K562 (cell line): ENCODE results near the gene METAP1D. TPM values are rescaled to one million over a fixed set of nuclear protein-coding genes. Genes with fewer than 3 reads are reported as not detected.

Source experiments
- ATAC-seq: fragments of 200-7000 bp; cut with Tn5 transposase; 3 replicates; pipeline ENCODE4 v1.9.1; 2020; ENCODE audit warnings: moderate library complexity
- BruUV-seq: library from RNA; stranded (reverse); fragments of 400-500 nt; replicated peaks from 2 replicates; lab custom pipeline; 2021; lab: Mats Ljungman, UMichigan
- CTCF ChIA-PET: fragments of 300-600 bp; formaldehyde crosslinking; extraction: SDS; loops from one replicate; lab custom pipeline; 2021; ENCODE audit warnings: low intra/inter-chr PET ratio; lab: Yijun Ruan, JAX
- POLR2A ChIA-PET: fragments of 300-600, 350-650 bp; sonication (Branson Sonifier 250); formaldehyde crosslinking; extraction: SDS; loops from one replicate; lab custom pipeline; 2021; ENCODE audit warnings: antibody characterized with exemption, inconsistent platforms; lab: Yijun Ruan, JAX
- DNase-seq, 4 experiments: peaks; one replicate each; pipeline versions ENCODE4 v3.0.0 to v3.0.0-alpha.2; 2011 to 2018; ENCODE audit warnings: low spot score in 3 of 4, mixed read lengths in 3 of 4; ENCODE audit errors: extremely low read depth in 1 of 4
- FAIRE-seq: peaks from 2 replicates; lab custom pipeline; 2011; peaks lifted over from hg19 to GRCh38; lab: Jason Lieb, UNC
- H2AFZ ChIP-seq: 2 replicates; pipeline ENCODE4 v1.6.0; 2011; ENCODE audit warnings: low read depth, low read length, control low read depth, inconsistent platforms
- H3K27ac ChIP-seq: fragments of 200-600 bp; 3 replicates; pipeline ENCODE4 v1.8.0; 2011; ENCODE audit warnings: low read depth, mild to moderate bottlenecking, control low read depth, inconsistent platforms, low read length, moderate library complexity, mixed read lengths; ENCODE audit errors: extremely low read depth
- H3K27me3 ChIP-seq, 2 experiments: fragments of 300-600 bp in 1 of 2; 2 replicates in 1 of 2; 3 replicates in 1 of 2; pipeline versions ENCODE4 v1.6.0 to v1.8.0; 2011; ENCODE audit warnings: inconsistent platforms in 2 of 2, low read length in 2 of 2, mild to moderate bottlenecking in 1 of 2, mixed read lengths in 1 of 2, moderate library complexity in 1 of 2; ENCODE audit not compliant: control insufficient read depth in 2 of 2, insufficient read depth in 2 of 2
- H3K36me3 ChIP-seq: fragments of 300-600 bp; 3 replicates; pipeline ENCODE4 v1.8.0; 2011; ENCODE audit warnings: mild to moderate bottlenecking, low read length, inconsistent platforms; ENCODE audit not compliant: control insufficient read depth, insufficient read depth
- H3K4me1 ChIP-seq, 2 experiments: fragments of 200-600 bp in 1 of 2; replicated peaks in 1 of 2; 2 replicates in 1 of 2; 3 replicates in 1 of 2; pipeline versions ENCODE4 v1.5.1 to v1.8.0; 2011; ENCODE audit warnings: inconsistent platforms in 2 of 2, low read length in 2 of 2, mild to moderate bottlenecking in 1 of 2, mixed read lengths in 1 of 2, moderate library complexity in 1 of 2; ENCODE audit not compliant: control insufficient read depth in 2 of 2, insufficient read depth in 2 of 2
- H3K4me2 ChIP-seq: 2 replicates; pipeline ENCODE4 v1.6.1; 2011; ENCODE audit warnings: low read length, control low read depth, inconsistent platforms, mixed read lengths; ENCODE audit not compliant: insufficient read depth
- H3K4me3 ChIP-seq: fragments of 200-600 bp; sonication (generic), shearing (Covaris generic); 2 replicates; pipeline ENCODE4 v1.5.1; 2016; ENCODE audit warnings: control low read depth, inconsistent platforms
- H3K79me2 ChIP-seq: fragments of 200-600 bp; 3 replicates; pipeline ENCODE4 v1.8.0; 2011; ENCODE audit warnings: low read length, inconsistent platforms; ENCODE audit not compliant: control insufficient read depth, insufficient read depth
- H3K9ac ChIP-seq, 2 experiments: 2 replicates each; pipeline versions ENCODE4 v1.6.0 to v1.6.1; 2011; ENCODE audit warnings: low read depth in 2 of 2, low read length in 2 of 2, control low read depth in 1 of 2, inconsistent platforms in 1 of 2, mild to moderate bottlenecking in 1 of 2, mixed read lengths in 1 of 2; ENCODE audit not compliant: insufficient read depth in 1 of 2
- H3K9me1 ChIP-seq: one replicate; pipeline ENCODE4 v1.6.0; 2011; ENCODE audit warnings: inconsistent platforms, mild to moderate bottlenecking, low read length, moderate library complexity; ENCODE audit not compliant: control insufficient read depth, insufficient read depth
- H3K9me3 ChIP-seq: replicated peaks from 2 replicates; pipeline ENCODE4 v1.5.1; 2011; ENCODE audit warnings: low read depth, low read length, inconsistent platforms; ENCODE audit not compliant: control insufficient read depth, insufficient read depth
- H4K20me1 ChIP-seq: replicated peaks from 2 replicates; pipeline ENCODE4 v1.6.1; 2011; ENCODE audit warnings: low read length, inconsistent platforms, mixed read lengths; ENCODE audit not compliant: control insufficient read depth, insufficient read depth
- GATAD2B ChIP-seq: fragments of 450-650 bp; IDR thresholded peaks from 2 replicates; pipeline ENCODE4 v1.6.1; 2017; ENCODE audit warnings: mild to moderate bottlenecking, borderline replicate concordance
- PML ChIP-seq: IDR thresholded peaks from 2 replicates; pipeline ENCODE4 v1.6.1; 2012; ENCODE audit warnings: low read length, inconsistent platforms
- PTTG1 ChIP-seq: fragments of 450-650 bp; IDR thresholded peaks from 2 replicates; pipeline ENCODE4 v1.6.1; 2016; ENCODE audit warnings: low read depth, mild to moderate bottlenecking, missing genetic modification characterization, missing compliant biosample characterization
- WGBS: fragments of 100-300 bp; shearing (Covaris generic); methylation state at CpG from one replicate; pipeline ENCODE4 v1.1.6; 2016; ENCODE audit warnings: low coverage, mixed read lengths; ENCODE audit not compliant: insufficient coverage; ENCODE audit errors: missing lambda C conversion rate; 5-methylcytosine and 5-hydroxymethylcytosine counted together
- in situ Hi-C: fragments of 300-500 bp; cut with MboI; formaldehyde crosslinking; loops from 4 replicates; pipeline ENCODE4 v1.15.0; 2018; ENCODE audit warnings: inconsistent platforms, mixed read lengths
- intact Hi-C: fragments of 100-400 bp; cut with micrococcal nuclease; formaldehyde crosslinking; loops from 2 replicates; pipeline ENCODE4 v1.14.2; 2022
- polyA plus RNA-seq, 8 experiments: library from polyadenylated mRNA; depleted of rRNA in 4 of 8; stranded (reverse) in 5 of 8; unstranded in 3 of 8; fragments of >200 nt; fragmentation: Nextera tagmentation in 2 of 8; fragmentation: Illumina TruSeq in 1 of 8; extraction: Ambion mirVana in 2 of 8; extraction: Trizol in 1 of 8; gene quantifications; 2 replicates each; pipeline versions ENCODE4 v1.2.1 to v1.2.3, GENCODE V29; 2011 to 2014; ENCODE audit warnings: inconsistent platforms in 1 of 8, missing spikeins in 1 of 8
- total RNA-seq, 7 experiments: library from RNA; depleted of rRNA in 6 of 7; stranded (reverse); fragments of >200 nt in 6 of 7; fragmentation: Illumina TruSeq in 2 of 7; extraction: Trizol in 2 of 7; gene quantifications; 2 replicates each; pipeline versions ENCODE4 v1.2.1 to v1.2.3, GENCODE V29; 2011 to 2021; ENCODE audit warnings: low replicate concordance in 1 of 7

Gene METAP1D
- total and polyA plus RNA-seq, 9 of the 15 experiments (the other 6 are each of a cell fraction or from before 2014, with no cell fraction given) = 8.0 to 23.4 (median 15.7) TPM

GRCh38 chr2:172081221-172082022 lies 81.7 kb downstream of the METAP1D start:
- Histone ChIP-seq H3K9ac (no peak overlapping the region), H3K36me3 (no peaks in the 10 kb centered on the region), H3K4me1 (peaks cover 7 to 37% of the 10 kb centered on the region in 2 experiments; a peak in 4 of 5 replicates), H3K9me3 (0 out of 2 replicates have a peak, but pooled peaks cover 3% of the 10 kb centered on the region), H3K27ac (no peak overlapping the region), H3K4me3 (no peak overlapping the region), H3K9me1 (no peaks in the 10 kb centered on the region), H3K27me3 (no peaks in the 10 kb centered on the region), H2AFZ (no peak overlapping the region), H4K20me1 (no peaks in the 10 kb centered on the region), H3K79me2 (peaks cover 8% of the 10 kb centered on the region; the same call in 2 of the 3 replicates), H3K4me2 (no peak overlapping the region)
- 92% methylated on average over 35 of the region's 36 CpGs for WGBS
- CTCF ChIA-PET = no interaction called here
- in situ Hi-C loops (no loop called here), intact Hi-C loops (no loop called here)
- POLR2A ChIA-PET = interaction anchor here (0.6 to 0.7 kb wide), 2 partner anchors 12 to 29 kb away, joined by 3 read pairs; no protein-coding TSS in a partner anchor
- no TSS peak for BruUV-seq
- DNase-seq = no peak
- TF ChIP-seq GATAD2B = no peak
- ATAC-seq = no peak
- FAIRE-seq = no peak

GRCh38 chr2:172082105-172082943 lies 82.6 kb downstream of the METAP1D start:
- Histone ChIP-seq H3K9ac (no peak overlapping the region), H3K9me1 (no peaks in the 10 kb centered on the region), H3K4me1 (peaks cover 7 to 43% of the 10 kb centered on the region in 2 experiments; a peak in 4 of 5 replicates), H3K4me2 (no peak overlapping the region), H4K20me1 (no peaks in the 10 kb centered on the region), H3K79me2 (peaks cover 8% of the 10 kb centered on the region; the same call in 2 of the 3 replicates), H2AFZ (no peak overlapping the region), H3K27ac (no peak overlapping the region), H3K36me3 (peaks cover 7% of the 10 kb centered on the region; the same call in 1 of the 3 replicates), H3K9me3 (0 out of 2 replicates have a peak, but pooled peaks cover 3% of the 10 kb centered on the region), H3K27me3 (no peaks in the 10 kb centered on the region), H3K4me3 (no peak overlapping the region)
- FAIRE-seq (no peak), ATAC-seq (no peak), DNase-seq (no peak)
- 67% methylated on average over 14 of the region's 14 CpGs for WGBS
- no TSS peak for BruUV-seq
- ChIA-PET POLR2A (interaction anchor here (0.6 kb wide), 3 partner anchors 16 to 168 kb away, joined by 3 to 4 read pairs (median 3); no protein-coding TSS in a partner anchor), CTCF (no interaction called here)
- in situ Hi-C loops (no loop called here), intact Hi-C loops (no loop called here)
- TF ChIP-seq PML (no peak), PTTG1 (tag) (no peak)
